Muscle of leg (tissue), 11 donors: ENCODE results near the gene RNF214. TPM values are rescaled to one million over a fixed set of nuclear protein-coding genes. Genes with fewer than 3 reads are reported as not detected.
"Not testable (repeated sequence)": the region's sequence is repeated elsewhere in the genome, so short reads cannot be mapped to it uniquely, and the experiment has no call there.

Experiments
- DNase-seq: peaks from one replicate; pipeline ENCODE4 v3.0.0; 2013
- H3K27ac ChIP-seq: one replicate; pipeline ENCODE4 v1.5.1; 2013; ENCODE audit warnings: mild to moderate bottlenecking, low read length, control low read depth
- H3K27me3 ChIP-seq: one replicate; pipeline ENCODE4 v1.6.1; 2013; ENCODE audit warnings: low read length; ENCODE audit not compliant: control insufficient read depth, insufficient read depth
- H3K36me3 ChIP-seq: one replicate; pipeline ENCODE4 v1.6.1; 2013; ENCODE audit warnings: low read length; ENCODE audit not compliant: control insufficient read depth, insufficient read depth
- H3K4me1 ChIP-seq: one replicate; pipeline ENCODE4 v1.6.1; 2013; ENCODE audit warnings: low read length; ENCODE audit not compliant: control insufficient read depth, insufficient read depth
- H3K4me3 ChIP-seq: one replicate; pipeline ENCODE4 v1.5.1; 2013; ENCODE audit warnings: low read length, control low read depth
- H3K9me3 ChIP-seq: replicated peaks from 2 replicates; pipeline ENCODE4 v1.6.1; 2013; ENCODE audit warnings: low read depth, low read length; ENCODE audit not compliant: control insufficient read depth
- WGBS: methylation state at CpG from one replicate; pipeline ENCODE4 v1.1.5; 2013; ENCODE audit warnings: missing lambda C conversion rate; ENCODE audit not compliant: insufficient coverage; 5-methylcytosine and 5-hydroxymethylcytosine counted together
- polyA plus RNA-seq, 8 donors: library from polyadenylated mRNA; unstranded; fragments of 120-200 nt; gene quantifications; one replicate each; pipeline versions ENCODE4 v1.2.1 to v1.2.3, GENCODE V29; 2013; ENCODE audit warnings: inconsistent platforms in 1 of 8, low replicate concordance in 1 of 8; ENCODE audit not compliant: insufficient read length in 8 of 8, insufficient read depth in 1 of 8
- total RNA-seq: library from RNA; stranded (reverse); fragments of 120-200 nt; gene quantifications from one replicate; pipeline ENCODE4 v1.2.4, GENCODE V29; 2013

Gene RNF214
- total and polyA plus RNA-seq, 9 donors: 11.0 to 19.4 (median 16.9) TPM

GRCh38 chr11:117313091-117313490 is 80.6 kb downstream of the RNF214 start:
- WGBS: 68% methylated on average over 4 of the region's 5 CpGs
- H3K36me3 ChIP-seq: no peaks in the 10 kb centered on the region
- no peak for DNase-seq
- no peaks in the 10 kb centered on the region for H3K27me3 ChIP-seq
- no peak overlapping the region for H3K27ac ChIP-seq
- no peaks in the 10 kb centered on the region for H3K9me3 ChIP-seq
- H3K4me1 ChIP-seq: peaks cover 18% of the 10 kb centered on the region
- H3K4me3 ChIP-seq: no peak overlapping the region

GRCh38 chr11:117313828-117314768 is 81.6 kb downstream of the RNF214 start:
- Histone ChIP-seq H3K36me3 (no peaks in the 10 kb centered on the region), H3K27ac (no peak overlapping the region), H3K9me3 (no peaks in the 10 kb centered on the region), H3K4me3 (no peak overlapping the region), H3K27me3 (no peaks in the 10 kb centered on the region), H3K4me1 (peaks cover 18% of the 10 kb centered on the region)
- 46% methylated on average over 10 of the region's 14 CpGs for WGBS
- DNase-seq: no peak

GRCh38 chr11:117314840-117315239 is 82.4 kb downstream of the RNF214 start:
- WGBS: 7% methylated on average over 8 of the region's 10 CpGs
- Histone ChIP-seq H3K27me3 (no peaks in the 10 kb centered on the region), H3K27ac (no peak overlapping the region), H3K4me3 (peak overlapping the region; percentile 67), H3K4me1 (peaks cover 18% of the 10 kb centered on the region), H3K9me3 (no peaks in the 10 kb centered on the region), H3K36me3 (no peaks in the 10 kb centered on the region)
- DNase-seq: no peak

- Histone ChIP-seq H3K4me1 (peaks cover 18% of the 10 kb centered on the region), H3K9me3 (no peaks in the 10 kb centered on the region), H3K36me3 (no peaks in the 10 kb centered on the region), H3K4me3 (peak overlapping the region; percentile 67), H3K27me3 (no peaks in the 10 kb centered on the region), H3K27ac (no peak overlapping the region)
- peak; percentile 25 for DNase-seq
- under 1% methylated on average over 57 of the region's 62 CpGs for WGBS
Measured at GRCh38 chr11:117315285-117316196, 83.1 kb downstream of the RNF214 start.

- H3K27ac ChIP-seq: no peak within 1 kb of the TSS
- H3K36me3 ChIP-seq: no peaks in the 10 kb centered on the region
- WGBS: 2% methylated on average over 25 of the region's 29 CpGs
- peak; percentile 96 for DNase-seq
- no peaks in the 10 kb centered on the region for H3K9me3 ChIP-seq
- peaks cover 18% of the 10 kb centered on the region for H3K4me1 ChIP-seq
- H3K27me3 ChIP-seq: no peaks in the 10 kb centered on the region
- peak within 1 kb of the TSS; percentile 67 for H3K4me3 ChIP-seq
Measured at GRCh38 chr11:117316197-117316961, 83.9 kb downstream of the RNF214 start, which contains the start of gene BACE1. BACE1 (minus strand) TSS chr11:117316256; CDS start chr11:117315795, 461 bp downstream.

- no peak overlapping the region for H3K27ac ChIP-seq
- no peak overlapping the region for H3K4me3 ChIP-seq
- peaks cover 18% of the 10 kb centered on the region for H3K4me1 ChIP-seq
- no peaks in the 10 kb centered on the region for H3K27me3 ChIP-seq
- H3K9me3 ChIP-seq: no peaks in the 10 kb centered on the region
- no peak for DNase-seq
- no peaks in the 10 kb centered on the region for H3K36me3 ChIP-seq
- 100% methylated on average over 1 of the region's 7 CpGs for WGBS
Measured at GRCh38 chr11:117318738-117319137, 86.3 kb downstream of the RNF214 start.

GRCh38 chr11:117319214-117319840 is 86.9 kb downstream of the RNF214 start:
- Histone ChIP-seq H3K36me3 (no peaks in the 10 kb centered on the region), H3K27ac (no peak overlapping the region), H3K9me3 (no peaks in the 10 kb centered on the region), H3K4me1 (peaks cover 17% of the 10 kb centered on the region), H3K27me3 (no peaks in the 10 kb centered on the region), H3K4me3 (no peak overlapping the region)
- WGBS: no CpG with 5 or more reads among the region's 5 CpGs
- no peak for DNase-seq

- H3K4me3 ChIP-seq: peak overlapping the region; percentile 94
- not testable (repeated sequence) for H3K36me3 ChIP-seq, DNase-seq, H3K27me3 ChIP-seq, H3K9me3 ChIP-seq, H3K4me1 ChIP-seq
- H3K27ac ChIP-seq: peak overlapping the region; percentile 98
- 26% methylated on average over 3 of the region's 5 CpGs for WGBS
Measured at GRCh38 chr11:117327255-117327566, 94.7 kb downstream of the RNF214 start.

GRCh38 chr11:117327567-117328374 is 95.3 kb downstream of the RNF214 start, which contains the start of gene CEP164:
CEP164 (plus strand) TSS chr11:117327854; CDS start chr11:117338587, 10,733 bp downstream.
- 1% methylated on average over 60 of the region's 64 CpGs for WGBS
- Histone ChIP-seq H3K27ac (peak within 1 kb of the TSS; percentile 98), H3K27me3 (no peaks in the 10 kb centered on the region), H3K4me1 (peaks cover 8% of the 10 kb centered on the region), H3K9me3 (no peaks in the 10 kb centered on the region), H3K4me3 (peak within 1 kb of the TSS; percentile 94), H3K36me3 (no peaks in the 10 kb centered on the region)
- DNase-seq: peak; percentile 99
